SKM-1 treated with dmso at 0.1 percent for 144 hours (cell line): ENCODE results near the gene ENDOV.

Experiments
- DNase-seq: peaks from one replicate; lab custom pipeline; 2025; ENCODE audit not compliant: unreplicated experiment; lab: John Stamatoyannopoulos, UW

Gene ENDOV

GRCh38 chr17:80430446-80431245 lies 15.7 kb downstream of the ENDOV start:
- no peak for DNase-seq

- no peak for DNase-seq
Measured at GRCh38 chr17:80431246-80432195, 16.6 kb downstream of the ENDOV start.

DNA sequence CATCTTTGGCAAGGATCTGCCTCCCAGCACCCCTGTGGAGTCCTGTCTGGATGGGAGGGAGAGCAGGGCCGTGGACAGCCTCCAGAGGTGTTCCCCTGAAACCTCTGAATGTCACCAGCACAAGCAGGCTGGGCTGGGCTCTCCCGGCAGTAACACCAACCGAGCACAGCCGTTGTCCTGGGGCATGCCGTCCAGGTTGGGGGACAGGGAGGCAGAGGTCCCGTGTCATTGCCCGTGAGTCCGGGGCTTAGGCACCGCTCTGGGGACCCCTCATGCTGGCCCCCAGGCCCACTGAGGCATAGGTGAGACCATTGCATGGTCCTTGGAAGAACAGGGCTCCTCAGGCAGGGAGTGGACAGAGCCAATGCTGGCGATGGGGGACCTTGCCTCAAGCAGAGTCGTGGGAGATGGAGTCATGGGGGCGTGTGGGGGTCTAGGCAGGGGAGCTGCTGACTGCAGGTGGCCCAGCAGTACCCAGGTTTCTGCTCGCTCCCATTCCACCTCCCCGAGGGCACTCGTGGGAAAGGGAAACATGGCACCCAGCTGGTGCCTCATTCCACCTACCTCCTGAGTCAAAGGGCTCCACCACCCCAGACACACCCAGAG lies 17.5 kb downstream of the ENDOV start:
- DNase-seq = no peak

DNA sequence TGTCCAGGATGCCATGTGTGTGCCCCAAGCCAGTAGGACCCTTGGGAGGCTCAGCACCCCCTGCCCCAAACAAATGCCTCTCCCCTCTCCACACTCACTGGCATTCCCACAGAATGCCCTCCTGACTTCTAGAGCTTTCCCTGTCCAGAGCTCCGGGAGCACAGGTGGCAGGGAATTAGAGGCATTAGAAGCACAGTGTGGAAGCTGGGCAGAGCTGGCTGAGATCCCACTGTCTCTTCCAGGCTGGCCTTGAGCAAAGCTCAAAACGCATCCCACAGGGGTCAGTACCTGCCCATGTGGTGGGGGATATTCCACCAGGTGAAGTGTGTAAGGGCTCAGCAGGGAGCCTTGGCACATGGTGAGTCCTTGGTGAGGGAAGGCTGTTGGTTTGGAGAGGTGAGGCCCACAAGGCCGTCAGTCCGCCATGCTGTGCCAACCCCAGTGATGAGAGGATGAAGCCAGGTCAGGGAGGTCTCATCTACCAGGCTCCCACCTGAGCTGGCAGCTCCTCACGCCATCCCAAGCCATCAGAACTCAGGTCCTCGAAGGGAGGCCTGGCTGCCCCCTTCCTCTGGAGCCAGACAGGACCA lies 18.1 kb downstream of the ENDOV start:
- DNase-seq = no peak

DNA sequence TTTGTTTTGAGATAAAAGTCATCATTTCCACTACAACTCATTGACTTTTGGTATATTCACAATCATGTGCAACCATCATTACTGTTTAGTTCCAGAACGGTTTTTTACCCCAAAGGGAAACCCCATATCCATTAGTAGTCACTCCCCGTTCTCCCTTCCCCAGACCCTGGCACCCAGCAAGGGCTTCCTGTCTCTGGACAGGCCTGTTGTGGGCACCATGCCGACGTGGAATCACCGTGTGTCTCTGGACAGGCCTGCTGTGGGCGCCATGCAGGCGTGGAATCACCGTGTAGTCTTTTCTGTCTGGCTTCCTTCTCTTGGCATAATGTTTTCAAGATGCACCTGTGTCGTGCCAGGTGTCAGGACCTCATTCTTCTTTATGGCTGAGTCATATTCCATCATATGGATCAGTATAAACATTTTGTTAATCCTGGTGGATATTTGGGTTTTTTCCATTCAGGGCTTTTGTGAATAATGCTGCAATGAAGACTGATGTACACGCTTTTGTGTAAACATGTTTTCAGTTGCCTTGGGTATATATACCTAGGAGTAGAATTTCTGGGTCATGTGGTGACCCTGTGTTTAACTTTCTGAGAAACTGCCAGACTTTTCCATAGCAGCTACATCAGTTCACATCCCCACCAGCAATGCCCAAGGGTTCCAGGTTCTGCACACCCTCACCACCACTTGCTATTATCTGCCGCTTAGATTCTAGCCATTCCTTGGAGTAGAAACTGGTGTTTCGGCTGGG lies 19.1 kb downstream of the ENDOV start:
- no peak for DNase-seq

DNA sequence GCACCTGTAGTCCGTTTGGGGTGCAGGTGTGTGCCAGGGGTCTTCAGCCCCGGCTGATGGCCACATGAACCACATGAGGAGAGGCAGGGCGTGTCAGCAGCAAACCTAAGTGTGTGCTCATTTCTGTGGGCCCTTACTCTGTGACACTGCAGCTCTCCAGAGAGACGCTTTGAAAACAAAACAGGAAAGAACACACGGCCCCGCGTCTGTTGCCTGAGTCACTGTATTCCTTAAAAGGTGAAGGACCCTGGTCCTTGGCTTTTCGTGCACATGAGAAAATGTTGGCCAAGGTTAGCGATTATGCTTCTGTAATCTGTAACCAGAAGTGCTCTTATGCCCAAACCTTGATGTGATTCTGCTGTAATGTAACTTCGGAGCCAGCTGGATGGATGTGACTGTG lies 22.6 kb downstream of the ENDOV start:
- DNase-seq = no peak

DNA sequence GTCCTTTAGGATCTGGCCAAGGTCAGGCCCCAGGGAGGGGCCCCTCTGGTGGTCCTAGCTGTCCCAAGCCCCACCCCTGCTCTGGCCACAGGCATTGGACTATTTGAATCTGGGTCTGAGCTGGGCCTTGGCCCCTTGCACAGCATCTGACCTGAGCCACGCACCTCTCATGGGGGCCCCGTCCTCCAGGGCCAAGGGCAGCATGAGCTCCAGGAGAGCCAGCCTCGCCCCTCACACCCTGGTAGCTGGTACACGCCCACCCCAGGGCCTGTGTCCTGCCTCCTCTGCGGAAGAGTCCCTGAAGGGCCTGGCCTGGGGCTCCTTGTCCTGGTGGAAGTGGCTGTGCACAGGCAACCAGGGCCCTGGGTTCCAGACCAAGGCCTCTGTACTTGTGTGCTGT lies 23.8 kb downstream of the ENDOV start:
- no peak for DNase-seq

DNA sequence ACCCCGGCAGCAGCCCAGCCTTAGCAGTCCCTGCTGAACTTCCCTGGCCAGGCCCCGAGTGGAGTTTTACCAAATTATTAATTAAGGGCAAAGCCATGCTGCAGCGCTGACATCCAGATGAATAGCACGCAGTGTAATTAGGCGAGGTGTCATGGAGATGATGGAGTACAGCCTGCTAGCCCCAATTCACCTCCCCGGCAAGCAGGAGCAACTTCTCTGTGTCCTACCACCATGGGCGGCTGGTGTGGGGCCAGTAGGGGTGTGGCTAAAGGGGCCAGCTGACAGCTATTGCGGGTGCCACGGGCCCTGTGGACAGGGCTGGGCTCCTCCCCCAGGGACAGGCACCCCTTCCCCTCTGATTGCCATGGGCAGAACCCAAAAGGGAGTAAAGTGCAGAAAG lies 24.5 kb downstream of the ENDOV start:
- no peak for DNase-seq

DNA sequence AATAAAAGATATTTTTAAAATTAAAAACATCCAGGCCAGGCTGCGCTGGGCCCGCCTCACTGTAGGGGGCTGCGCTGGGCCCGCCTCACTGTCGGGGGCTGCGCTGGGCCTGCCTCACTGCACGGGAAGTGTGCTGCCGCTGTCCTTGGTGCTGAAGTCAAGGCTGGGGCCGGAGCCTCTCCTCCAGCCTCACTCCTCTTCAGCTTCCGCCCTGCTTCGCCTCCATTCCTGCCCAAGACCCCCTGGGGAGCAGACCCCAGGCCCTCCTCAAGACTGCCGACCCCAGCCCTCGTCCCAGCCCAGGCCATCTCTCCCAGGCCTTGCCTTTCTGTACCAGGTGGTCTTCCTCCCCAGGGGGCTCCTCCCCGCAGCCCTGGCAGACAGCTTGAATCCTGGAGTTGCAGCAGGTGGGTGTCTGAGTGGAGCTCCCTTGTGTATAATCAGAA lies 26.2 kb downstream of the ENDOV start:
- DNase-seq = no peak

- DNase-seq = no peak
Measured at GRCh38 chr17:80441598-80442322, 26.8 kb downstream of the ENDOV start.

- no peak for DNase-seq
Measured at GRCh38 chr17:80442323-80442659, 27.3 kb downstream of the ENDOV start.

DNA sequence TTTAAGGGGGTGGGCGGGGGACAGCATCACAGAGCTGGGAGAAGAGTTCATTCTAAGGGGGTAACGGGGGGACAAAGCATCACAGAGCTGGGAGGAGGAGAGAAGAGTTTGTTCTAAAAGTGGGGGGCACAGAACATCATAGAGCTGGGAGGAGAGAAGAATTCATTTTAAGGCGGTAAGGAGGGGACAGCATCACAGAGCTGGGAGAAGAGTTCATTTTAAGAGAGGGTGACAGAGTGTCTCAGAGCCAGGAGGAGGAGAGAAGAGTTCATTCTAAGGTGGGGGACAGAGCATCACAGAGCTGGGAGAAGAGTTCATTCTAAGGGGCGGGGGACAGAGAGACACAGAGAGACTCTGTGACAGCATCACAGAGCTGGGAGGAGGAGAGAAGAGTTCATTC lies 27.8 kb downstream of the ENDOV start:
- DNase-seq = no peak

DNA sequence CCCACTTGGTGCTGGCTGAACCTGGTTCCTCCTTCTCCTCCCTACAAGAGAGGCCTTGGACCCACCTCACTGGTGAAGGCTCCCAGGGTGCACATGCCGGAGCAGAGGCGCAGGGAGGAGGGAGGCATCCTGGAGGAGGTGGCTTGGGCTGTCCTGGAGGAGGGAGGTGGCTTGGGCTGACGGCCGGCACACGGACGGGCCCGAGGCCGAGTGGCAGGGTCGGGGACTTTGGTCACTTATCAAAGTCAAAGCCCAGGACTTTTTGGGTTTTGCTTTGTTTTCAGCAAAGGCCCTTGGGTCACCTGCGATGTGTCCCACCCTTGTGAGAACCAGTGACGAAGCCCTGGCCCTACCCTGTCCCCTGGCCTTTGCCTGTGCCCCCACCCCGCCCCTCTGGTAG lies 28.5 kb downstream of the ENDOV start:
- DNase-seq = no peak

DNA sequence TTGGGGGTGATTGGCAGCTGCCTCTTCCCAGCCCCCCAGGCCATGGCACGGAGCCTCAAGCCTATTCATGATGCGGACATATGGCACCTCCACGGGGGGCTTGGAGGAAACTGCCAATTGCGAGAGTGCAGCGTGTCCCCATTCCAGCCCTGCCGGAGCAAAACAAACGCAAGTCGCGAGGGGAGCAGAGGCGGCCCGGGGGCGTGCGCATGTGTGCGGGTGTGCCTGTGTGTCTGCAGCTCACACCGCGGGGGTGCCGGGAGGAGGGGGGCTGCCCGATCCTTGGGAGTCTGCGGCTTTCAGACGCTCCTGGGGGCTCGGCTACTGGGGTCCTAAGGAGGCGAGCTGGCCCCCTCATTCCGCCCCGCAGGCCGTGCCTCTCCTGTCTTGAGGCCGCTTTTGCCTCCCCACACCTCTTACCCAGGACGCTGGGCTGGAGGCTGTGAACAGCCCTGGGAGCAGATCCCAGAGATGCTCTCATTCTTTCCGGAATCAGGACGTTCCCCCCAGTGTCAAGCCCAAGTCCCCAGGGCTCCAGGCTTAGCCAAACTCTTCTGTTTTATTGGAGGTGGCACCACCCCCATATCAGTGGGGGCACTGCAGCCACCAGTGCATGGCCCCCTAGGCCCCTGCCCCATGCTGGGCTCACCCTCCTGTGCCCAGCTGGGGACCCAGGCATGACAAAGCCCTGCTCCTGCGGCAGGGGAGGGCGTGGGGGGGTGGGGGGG lies 29.1 kb downstream of the ENDOV start:
- no peak for DNase-seq

DNA sequence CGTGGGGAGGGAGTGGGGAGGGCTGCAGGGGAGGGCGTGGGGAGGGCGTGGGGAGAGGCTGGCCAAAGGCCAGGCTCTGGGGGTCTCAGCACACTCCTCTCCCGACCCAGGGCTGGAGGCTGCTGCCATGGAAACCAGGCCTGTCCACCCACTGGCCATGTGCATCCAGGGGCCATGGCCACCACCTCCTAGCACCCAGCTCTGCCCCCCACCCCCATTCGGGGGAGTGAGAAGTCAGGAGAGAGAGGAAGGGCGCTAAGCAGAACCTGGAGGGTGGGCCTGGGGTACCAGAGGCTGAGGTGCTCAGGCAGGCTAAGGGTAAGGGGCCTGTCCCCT lies 29.6 kb downstream of the ENDOV start:
- no peak for DNase-seq

DNA sequence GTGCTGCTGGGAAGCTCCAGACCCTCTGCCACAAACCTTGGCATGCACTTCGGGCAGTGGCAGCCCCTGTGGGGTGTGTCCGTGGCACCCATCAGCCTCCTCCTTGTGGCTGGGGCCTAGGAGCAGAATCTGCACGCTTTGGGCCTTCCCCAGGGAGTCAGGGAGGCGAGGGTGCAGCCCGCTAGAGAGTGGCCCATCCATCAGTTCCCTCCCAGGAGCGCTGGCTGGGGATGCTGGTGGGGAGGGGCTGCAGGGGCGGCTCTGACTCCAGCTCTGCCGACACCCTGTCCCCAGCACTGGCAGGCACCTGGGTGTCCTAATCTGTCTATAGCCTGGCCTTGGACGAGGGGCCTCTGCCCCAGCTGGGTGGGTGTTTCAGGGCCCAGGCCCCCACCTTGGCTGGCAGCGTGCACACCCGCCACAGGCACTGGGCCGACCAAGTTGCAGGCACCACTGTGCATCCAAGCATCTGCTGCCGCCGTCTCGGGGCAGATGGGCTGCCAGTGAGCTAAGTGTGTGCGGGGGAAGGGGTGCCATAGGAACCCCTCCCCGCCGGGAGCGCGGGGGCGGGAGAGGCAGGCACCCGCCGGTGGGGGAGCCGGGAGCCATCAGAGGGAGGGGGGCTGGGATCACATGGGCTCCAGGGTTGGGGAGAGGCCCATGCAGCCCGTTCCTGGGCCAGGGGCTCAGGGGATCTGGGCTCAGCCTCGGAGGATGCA lies 30.2 kb downstream of the ENDOV start:
- DNase-seq = no peak

DNA sequence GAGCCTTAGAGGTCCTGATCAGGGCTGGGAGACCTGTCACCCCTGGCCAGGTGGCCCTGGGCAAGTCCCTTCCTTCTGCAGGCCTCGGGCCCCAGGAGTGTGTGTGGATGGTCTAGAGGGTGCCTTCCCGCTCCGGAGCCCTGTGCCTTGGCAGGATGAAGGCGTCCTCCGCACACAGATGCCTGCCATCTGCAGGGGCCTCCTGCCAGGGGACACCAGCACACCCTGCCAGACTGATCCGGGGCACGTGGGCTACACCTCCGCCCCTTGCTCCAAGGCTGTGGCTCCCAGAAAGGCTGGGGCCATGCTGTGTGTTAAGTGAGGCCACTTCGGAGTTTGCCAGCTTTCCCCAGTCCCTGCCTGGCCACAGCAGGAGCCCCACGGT lies 30.8 kb downstream of the ENDOV start:
- DNase-seq = no peak

GRCh38 chr17:80446645-80447405 lies 31.9 kb downstream of the ENDOV start:
- no peak for DNase-seq
